Activated naive CD8-positive, alpha-beta T cell treated with anti-CD3 and anti-CD28 coated beads for 36 hours (primary cell): Measurements from ENCODE around the gene CCDC177. TPM values are rescaled to one million over a fixed set of nuclear protein-coding genes. Genes with fewer than 3 reads are reported as not detected.

Experiments
- DNase-seq: peaks from one replicate; pipeline ENCODE4 v3.0.0; 2021
- H3K27ac Mint-ChIP-seq: one replicate; pipeline ENCODE4 v1.8.0; 2022; ENCODE audit warnings: mild to moderate bottlenecking, moderate library complexity, mixed read lengths
- H3K27me3 Mint-ChIP-seq: one replicate; pipeline ENCODE4 v1.8.0; 2022; ENCODE audit warnings: mild to moderate bottlenecking, mixed read lengths
- H3K36me3 Mint-ChIP-seq: one replicate; pipeline ENCODE4 v1.8.0; 2021; ENCODE audit warnings: mild to moderate bottlenecking, mixed read lengths
- H3K4me1 Mint-ChIP-seq: one replicate; pipeline ENCODE4 v1.8.0; 2021; ENCODE audit warnings: mixed read lengths
- H3K4me3 Mint-ChIP-seq: one replicate; pipeline ENCODE4 v1.8.0; 2022; ENCODE audit warnings: mild to moderate bottlenecking, moderate library complexity, mixed read lengths
- H3K9me3 Mint-ChIP-seq: one replicate; pipeline ENCODE4 v1.8.0; 2022; ENCODE audit warnings: mixed read lengths
- total RNA-seq, 2 experiments: library from RNA; stranded (reverse); gene quantifications; one replicate each; pipeline ENCODE4 v1.2.3, GENCODE V29; 2021

CCDC177 gene
- total RNA-seq, 2 experiments from 2014 or later = not detected

DNA sequence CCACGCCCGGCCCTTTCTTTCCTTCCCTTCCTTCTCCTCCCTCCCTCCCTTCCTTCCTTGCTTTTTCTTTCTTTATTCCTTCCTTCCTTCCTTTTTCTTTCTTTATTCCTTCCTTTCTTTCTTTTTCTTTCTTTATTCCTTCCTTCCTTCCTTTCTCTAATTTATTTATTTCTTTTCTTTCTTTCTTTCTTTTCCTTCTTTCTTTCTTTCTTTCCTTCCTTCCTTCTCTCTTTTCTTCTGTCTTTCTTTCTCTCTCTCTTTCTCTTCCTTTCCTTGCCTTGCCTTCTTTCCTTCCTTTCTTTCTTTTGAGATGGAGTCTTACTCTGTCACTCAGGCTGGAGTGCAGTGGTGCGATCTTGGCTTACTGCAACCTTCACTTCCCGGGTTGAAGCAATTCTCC is 15.9 kb downstream of the CCDC177 start:
- H3K36me3 Mint-ChIP-seq = no peaks in the 10 kb centered on the region
- H3K9me3 Mint-ChIP-seq = no peaks in the 10 kb centered on the region
- no peak for DNase-seq
- H3K4me1 Mint-ChIP-seq = no peaks in the 10 kb centered on the region
- no peak overlapping the region for H3K4me3 Mint-ChIP-seq
- no peak overlapping the region for H3K27ac Mint-ChIP-seq
- H3K27me3 Mint-ChIP-seq = peaks cover 39% of the 10 kb centered on the region

DNA sequence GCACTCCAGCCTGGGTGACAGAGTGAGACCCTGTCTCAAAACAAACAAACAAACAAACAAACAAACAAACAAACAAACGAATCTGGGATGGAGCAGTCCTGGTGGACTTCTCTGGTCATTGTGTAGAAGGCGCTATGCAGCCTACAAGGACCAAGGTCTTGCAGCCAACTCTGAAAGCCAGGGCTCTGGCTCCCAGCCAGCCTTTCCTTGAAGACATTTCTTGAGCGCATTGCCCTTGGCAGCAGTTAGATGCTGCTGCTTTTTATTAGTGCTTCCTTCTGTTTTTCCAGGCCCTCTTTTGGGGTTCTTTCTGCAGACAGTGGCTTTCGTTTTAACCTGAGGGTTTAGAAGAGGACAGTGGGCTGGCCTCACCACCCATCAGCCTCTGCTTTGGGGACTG is 20.2 kb downstream of the CCDC177 start:
- Mint-ChIP-seq H3K27me3 (peaks cover 36% of the 10 kb centered on the region), H3K9me3 (no peaks in the 10 kb centered on the region), H3K36me3 (no peaks in the 10 kb centered on the region)

DNA sequence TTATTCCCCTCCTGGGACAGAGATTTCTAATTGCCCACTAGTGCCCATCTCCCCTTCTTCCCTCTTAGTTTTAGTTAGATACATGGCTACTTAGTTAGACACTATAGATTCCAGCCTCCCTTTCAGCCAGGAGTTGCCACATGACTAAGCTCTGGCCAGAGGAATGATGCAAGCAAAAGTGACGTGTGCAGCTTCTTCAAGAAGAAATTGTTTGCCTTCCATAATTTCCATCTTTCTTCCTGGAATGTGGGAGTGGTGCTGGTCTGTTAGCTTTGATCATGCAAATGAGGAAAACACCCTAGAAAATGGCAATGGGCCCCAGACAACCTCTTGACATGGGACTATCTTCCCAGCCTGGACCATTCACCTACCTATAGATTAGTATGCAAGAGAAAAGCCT is 21.4 kb downstream of the CCDC177 start:
- no peak for DNase-seq
- no peak overlapping the region for H3K27ac Mint-ChIP-seq
- H3K4me1 Mint-ChIP-seq = no peaks in the 10 kb centered on the region
- H3K9me3 Mint-ChIP-seq = no peaks in the 10 kb centered on the region
- no peaks in the 10 kb centered on the region for H3K36me3 Mint-ChIP-seq
- H3K27me3 Mint-ChIP-seq = peaks cover 33% of the 10 kb centered on the region
- H3K4me3 Mint-ChIP-seq = no peak overlapping the region

More for the DNA sequence above, 20.2 kb downstream of the CCDC177 start:
- no peak for DNase-seq
- Mint-ChIP-seq H3K4me1 (no peaks in the 10 kb centered on the region), H3K27ac (no peak overlapping the region), H3K4me3 (no peak overlapping the region)

DNA sequence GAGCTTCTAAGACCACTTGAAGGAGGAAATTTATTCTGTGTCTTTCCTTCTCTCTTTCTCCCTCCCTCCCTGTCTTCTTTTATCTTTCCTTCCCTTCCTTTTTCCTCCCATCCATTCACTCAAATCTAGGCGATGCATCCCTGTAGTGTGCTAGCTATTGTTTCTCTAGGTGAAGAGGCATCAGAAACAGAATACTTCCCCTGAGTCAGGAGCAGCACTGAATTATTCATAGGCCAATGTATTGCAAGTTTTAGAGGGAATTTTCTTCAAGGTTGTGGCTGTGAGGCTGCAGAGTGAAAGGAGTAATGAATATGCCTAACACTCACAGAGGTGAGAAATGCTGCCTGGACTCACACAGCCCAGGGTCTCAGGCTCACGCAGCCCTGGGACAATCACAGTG is 23.2 kb downstream of the CCDC177 start:
- H3K9me3 Mint-ChIP-seq = no peaks in the 10 kb centered on the region
- H3K4me3 Mint-ChIP-seq = no peak overlapping the region
- no peak overlapping the region for H3K27ac Mint-ChIP-seq
- no peak for DNase-seq
- peaks cover 48% of the 10 kb centered on the region for H3K27me3 Mint-ChIP-seq
- H3K4me1 Mint-ChIP-seq = no peaks in the 10 kb centered on the region
- no peaks in the 10 kb centered on the region for H3K36me3 Mint-ChIP-seq

DNA sequence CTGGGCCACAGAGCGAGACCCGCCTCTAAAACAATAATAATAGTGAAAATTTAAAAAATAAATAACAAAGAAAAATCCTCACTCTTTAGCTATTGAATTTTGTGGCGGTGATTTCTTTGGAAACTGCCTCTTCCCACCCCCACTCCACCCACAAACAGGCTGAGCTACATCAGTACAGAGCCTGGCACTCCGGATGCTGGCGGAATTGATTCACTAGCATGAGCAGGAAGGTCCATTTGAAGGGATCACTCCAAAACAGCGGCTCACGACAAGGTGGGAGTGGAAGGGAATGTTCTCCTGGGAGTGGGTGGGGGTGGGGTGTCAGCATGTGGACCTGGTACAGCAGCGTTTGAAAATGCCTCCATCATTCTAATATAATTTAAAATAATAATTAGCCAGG is 26.1 kb downstream of the CCDC177 start:
- H3K27me3 Mint-ChIP-seq = peaks cover 53% of the 10 kb centered on the region
- DNase-seq = no peak
- H3K9me3 Mint-ChIP-seq = no peaks in the 10 kb centered on the region
- no peak overlapping the region for H3K4me3 Mint-ChIP-seq
- peaks cover 7% of the 10 kb centered on the region for H3K4me1 Mint-ChIP-seq
- H3K27ac Mint-ChIP-seq = no peak overlapping the region
- H3K36me3 Mint-ChIP-seq = no peaks in the 10 kb centered on the region

DNA sequence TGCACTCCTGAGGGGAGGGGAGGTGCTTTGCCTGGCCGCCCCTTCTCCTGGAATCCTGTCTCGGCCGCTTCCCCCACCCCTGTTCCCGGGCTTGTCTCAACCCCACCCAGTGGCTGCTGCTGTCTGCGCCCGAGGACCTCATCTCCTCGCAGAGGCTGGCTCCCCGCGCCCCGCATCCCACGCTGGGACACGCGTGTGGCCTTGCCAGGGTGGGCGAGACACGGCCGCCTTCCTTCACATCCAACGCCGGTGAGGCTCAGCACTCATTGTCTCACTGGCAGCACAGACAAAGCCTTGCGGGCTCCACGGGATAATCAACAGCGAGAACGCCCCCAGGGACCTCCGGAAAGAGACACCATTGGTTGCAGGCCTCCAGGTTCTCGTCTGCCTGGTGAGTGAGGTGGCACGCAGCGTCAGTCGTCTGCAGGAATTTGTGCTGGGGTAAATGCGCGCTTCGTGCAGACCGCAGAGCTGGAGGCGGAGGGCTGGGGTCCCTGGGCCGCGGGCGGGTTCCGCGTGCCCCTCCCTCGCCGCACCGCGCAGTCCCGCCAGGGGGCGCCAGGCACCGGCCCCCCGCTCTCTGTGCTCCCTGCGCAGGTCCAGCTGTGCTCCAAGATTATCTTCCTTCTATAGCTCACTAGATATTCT is 26.8 kb downstream of the CCDC177 start:
- Mint-ChIP-seq H3K27ac (no peak overlapping the region), H3K4me1 (peaks cover 8% of the 10 kb centered on the region), H3K27me3 (peaks cover 46% of the 10 kb centered on the region), H3K9me3 (no peaks in the 10 kb centered on the region), H3K36me3 (no peaks in the 10 kb centered on the region), H3K4me3 (no peak overlapping the region)
- peak; percentile 37 for DNase-seq

DNA sequence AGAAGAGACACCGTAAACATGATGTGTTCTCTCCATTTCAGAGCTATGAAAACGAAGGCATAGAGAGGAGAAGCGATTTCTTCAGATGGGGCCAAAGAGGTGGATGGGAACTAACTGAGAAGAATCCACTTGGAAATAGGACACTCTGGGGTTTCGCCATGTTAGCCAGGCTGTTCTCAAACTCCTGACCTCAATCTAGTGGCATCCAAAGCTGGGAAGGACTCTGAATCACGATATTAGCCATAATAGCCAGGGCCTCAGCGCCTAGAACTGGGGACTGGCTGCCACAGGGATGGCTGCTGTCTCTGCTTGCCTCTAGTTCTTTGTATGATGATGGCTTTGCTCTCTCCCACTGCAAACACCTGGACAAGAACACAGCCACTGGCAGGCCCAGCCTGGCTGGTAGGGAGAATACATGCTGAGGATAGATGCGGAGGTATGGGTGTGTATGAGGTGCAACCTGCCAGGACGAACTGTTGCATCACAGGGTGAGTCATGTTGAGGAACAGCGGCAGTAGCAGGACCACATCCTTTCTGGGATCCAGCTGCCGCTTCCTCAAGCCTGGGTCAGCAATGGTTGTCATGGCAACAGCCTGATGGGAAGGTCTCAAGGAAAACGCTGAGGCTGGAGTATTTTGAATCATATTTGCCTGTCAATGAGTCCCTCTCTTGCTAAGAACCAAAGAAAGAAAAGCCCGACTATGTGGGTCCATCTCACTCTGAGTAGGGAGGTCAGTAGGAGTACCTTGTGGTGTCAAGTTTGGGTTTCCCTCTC is 31.1 kb downstream of the CCDC177 start:
- DNase-seq = peak; percentile 43
- Mint-ChIP-seq H3K9me3 (no peaks in the 10 kb centered on the region), H3K27ac (no peak overlapping the region), H3K4me1 (peaks cover 8% of the 10 kb centered on the region), H3K27me3 (peaks cover 34% of the 10 kb centered on the region), H3K36me3 (no peaks in the 10 kb centered on the region), H3K4me3 (no peak overlapping the region)

DNA sequence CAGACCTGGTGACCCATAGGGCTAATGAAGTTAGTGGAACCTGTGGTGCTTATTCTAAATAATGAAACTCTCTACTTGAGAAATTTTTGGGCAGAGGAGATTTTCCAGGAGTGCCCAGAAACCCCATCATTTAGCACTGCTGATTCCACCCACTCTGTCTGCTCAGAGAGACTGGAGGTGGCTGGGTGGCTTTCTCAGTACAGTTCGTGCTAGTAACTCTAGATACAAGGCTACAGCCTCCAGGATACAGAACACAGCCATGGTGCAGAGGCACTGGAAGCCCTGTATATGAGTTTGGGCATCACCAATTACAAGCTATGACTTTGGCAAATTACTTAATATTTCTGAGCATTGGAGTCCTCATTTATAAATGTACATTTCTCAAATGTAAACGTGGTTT is 32.4 kb downstream of the CCDC177 start:
- H3K9me3 Mint-ChIP-seq = no peaks in the 10 kb centered on the region
- no peaks in the 10 kb centered on the region for H3K36me3 Mint-ChIP-seq
- DNase-seq = no peak
- H3K27ac Mint-ChIP-seq = no peak overlapping the region
- H3K27me3 Mint-ChIP-seq = peaks cover 36% of the 10 kb centered on the region
- H3K4me1 Mint-ChIP-seq = peaks cover 8% of the 10 kb centered on the region
- H3K4me3 Mint-ChIP-seq = no peak overlapping the region

DNA sequence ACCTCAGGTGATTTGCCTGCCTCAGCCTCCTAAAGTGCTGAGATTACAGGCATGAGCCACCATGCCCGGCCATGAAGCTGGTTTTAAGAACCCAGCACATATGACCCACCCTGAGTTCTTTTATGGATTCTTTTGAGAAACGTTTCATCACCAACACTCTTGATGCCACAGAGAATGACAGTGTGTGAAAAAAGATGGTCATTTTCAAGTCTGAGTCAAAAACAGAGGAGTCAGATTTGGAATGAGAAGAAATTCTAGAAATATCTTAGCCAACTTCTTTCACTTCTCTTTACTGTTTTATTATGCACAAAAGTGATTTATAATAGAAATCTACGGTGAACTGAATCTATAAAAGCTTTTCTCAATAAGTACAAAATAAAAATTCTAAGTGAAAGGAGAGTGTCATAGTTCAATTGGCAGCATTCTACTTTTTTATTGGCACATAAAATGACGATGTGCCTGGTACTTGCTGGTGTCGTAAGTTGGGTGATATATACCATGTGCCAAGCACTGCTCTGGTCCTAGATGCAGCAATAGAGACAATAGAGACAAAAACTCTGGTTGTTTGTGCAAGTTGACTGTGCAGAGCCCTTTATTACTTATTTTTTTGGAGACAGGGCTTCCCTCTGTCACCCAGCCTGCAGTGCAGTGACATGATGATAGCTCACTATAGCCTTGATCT is 33.9 kb downstream of the CCDC177 start:
- no peak for DNase-seq
- no peak overlapping the region for H3K4me3 Mint-ChIP-seq
- no peaks in the 10 kb centered on the region for H3K9me3 Mint-ChIP-seq
- no peak overlapping the region for H3K27ac Mint-ChIP-seq
- H3K36me3 Mint-ChIP-seq = no peaks in the 10 kb centered on the region
- H3K4me1 Mint-ChIP-seq = peaks cover 8% of the 10 kb centered on the region
- H3K27me3 Mint-ChIP-seq = peaks cover 41% of the 10 kb centered on the region

DNA sequence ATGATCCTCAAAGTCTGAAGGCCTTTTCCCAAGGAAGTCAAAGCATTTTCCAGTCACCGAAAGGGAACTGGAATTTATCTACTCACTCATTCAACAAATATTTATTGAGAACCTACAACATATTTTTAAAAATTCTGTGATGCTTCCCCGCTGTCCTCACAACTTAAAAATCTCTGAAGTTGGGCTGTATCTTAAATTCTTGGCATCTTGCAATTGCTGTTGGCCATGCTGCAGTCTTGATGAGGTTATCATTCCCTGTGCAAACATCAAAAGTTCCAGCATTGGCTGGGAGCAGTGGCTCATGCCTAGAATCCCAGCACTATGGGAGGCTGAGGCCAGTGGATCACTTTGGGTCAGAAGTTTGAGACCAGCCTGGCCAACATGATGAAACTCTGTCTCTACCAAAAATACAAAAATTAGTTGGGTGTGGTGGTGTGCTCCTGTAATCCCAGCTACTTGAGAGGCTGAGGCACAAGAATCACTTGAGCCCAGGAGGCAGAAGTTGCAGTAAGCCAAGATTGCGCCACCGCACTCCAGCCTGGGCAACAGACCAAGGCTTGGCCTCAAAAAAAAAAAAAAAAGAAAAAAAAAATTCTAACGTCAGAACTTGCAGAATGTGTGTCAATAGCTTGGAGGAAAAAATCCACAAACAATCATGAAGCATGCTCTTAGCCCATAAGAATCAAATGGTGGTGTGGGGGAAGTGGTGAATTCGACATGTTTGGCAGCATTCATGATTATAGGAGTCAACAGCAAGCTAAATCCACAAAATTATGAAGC is 34.9 kb downstream of the CCDC177 start:
- DNase-seq = no peak
- Mint-ChIP-seq H3K36me3 (no peaks in the 10 kb centered on the region), H3K4me3 (no peak overlapping the region), H3K4me1 (peaks cover 8% of the 10 kb centered on the region), H3K27ac (no peak overlapping the region), H3K9me3 (no peaks in the 10 kb centered on the region), H3K27me3 (peaks cover 50% of the 10 kb centered on the region)

DNA sequence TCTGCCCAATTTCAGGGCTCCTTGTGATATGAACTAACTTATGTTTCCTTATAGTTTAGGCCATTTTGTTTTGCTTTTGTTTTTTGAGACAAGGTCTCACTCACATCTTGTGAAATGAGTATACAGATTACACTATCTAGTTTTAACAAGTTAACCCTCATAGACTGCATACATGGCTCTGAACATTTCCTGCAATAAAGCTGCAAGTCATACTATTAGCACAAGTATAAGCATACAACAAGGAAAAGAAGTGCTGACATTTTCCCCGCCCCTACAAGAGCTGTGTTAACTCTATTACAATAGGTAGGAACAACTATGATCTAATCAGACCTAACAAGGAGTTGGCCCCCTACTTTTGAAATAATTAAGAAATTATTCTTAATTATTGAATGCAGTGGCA is 35.9 kb downstream of the CCDC177 start:
- peaks cover 3% of the 10 kb centered on the region for H3K4me1 Mint-ChIP-seq
- no peak overlapping the region for H3K4me3 Mint-ChIP-seq
- no peak for DNase-seq
- H3K9me3 Mint-ChIP-seq = no peaks in the 10 kb centered on the region
- peaks cover 46% of the 10 kb centered on the region for H3K27me3 Mint-ChIP-seq
- no peaks in the 10 kb centered on the region for H3K36me3 Mint-ChIP-seq
- no peak overlapping the region for H3K27ac Mint-ChIP-seq

DNA sequence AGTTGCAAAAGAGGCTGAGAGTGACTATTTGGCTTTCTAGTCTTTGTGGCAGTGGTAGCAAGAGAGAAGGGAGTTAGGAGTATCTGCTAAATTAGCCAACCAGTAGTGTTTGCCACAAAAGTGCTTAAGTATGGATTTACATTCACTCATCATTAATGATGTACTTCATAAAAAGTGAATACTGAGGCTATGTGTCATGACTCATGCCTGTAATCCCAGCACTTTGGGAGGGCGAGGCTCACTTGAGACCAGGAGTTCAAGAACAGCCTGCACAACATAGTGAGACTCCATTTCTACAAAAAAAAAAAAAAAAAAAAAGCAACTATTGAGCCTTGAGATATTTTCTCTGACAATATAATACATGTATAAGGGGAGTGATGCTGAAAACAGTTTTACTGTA is 36.8 kb downstream of the CCDC177 start:
- Mint-ChIP-seq H3K27ac (no peak overlapping the region), H3K4me1 (no peaks in the 10 kb centered on the region), H3K27me3 (peaks cover 51% of the 10 kb centered on the region), H3K4me3 (no peak overlapping the region), H3K36me3 (no peaks in the 10 kb centered on the region), H3K9me3 (no peaks in the 10 kb centered on the region)
- DNase-seq = no peak

DNA sequence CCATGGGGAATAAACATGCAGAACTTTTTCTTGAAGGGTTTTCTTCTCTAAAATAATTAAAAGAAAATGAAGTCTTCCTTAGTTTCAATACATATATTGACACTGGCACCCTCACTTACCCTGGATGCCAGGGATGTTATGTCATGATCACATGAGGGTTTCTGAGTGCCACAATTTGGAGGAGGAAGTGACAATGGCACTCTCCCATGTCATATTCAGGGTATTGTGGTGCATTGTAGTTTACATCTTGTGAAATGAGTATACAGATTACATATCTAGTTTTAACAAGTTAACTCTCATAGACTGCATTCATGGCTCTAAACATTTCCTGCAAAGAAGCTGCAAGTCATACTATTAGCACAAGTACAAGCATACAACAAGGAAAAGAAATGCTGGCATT is 37.7 kb downstream of the CCDC177 start:
- no peak for DNase-seq
- H3K27ac Mint-ChIP-seq = no peak overlapping the region
- peaks cover 51% of the 10 kb centered on the region for H3K27me3 Mint-ChIP-seq
- no peak overlapping the region for H3K4me3 Mint-ChIP-seq
- no peaks in the 10 kb centered on the region for H3K4me1 Mint-ChIP-seq
- no peaks in the 10 kb centered on the region for H3K9me3 Mint-ChIP-seq
- H3K36me3 Mint-ChIP-seq = no peaks in the 10 kb centered on the region

DNA sequence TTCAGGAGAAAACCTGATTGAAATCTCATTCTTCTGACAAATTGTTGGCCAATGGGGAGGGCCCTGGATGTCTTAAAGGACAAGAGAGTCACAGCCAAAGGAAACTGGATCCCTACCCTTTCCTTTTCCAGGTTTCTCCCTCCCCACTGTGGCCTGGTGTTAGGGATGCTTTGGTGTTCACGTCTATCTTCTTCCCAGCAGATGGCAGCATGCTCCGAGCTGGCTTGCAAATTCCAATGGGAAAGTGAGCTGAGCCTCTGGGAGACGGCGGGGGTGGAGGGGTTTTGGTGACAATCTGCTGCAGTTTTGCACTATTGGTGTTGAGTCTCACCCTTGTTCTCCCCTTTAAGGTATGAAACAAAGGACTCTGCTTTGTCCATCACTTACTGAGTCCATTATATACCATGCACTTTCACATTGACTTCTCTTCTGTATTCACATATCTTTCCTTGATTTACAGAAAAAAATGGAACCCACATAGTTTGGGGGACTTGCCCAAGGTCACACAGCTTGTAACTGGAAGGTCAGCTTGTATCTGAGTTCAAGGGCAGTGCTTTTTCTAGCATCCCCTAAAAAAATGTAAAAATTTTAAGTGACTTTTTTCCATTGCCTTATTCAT is 39.3 kb downstream of the CCDC177 start:
- Mint-ChIP-seq H3K4me3 (no peak overlapping the region), H3K27me3 (peaks cover 53% of the 10 kb centered on the region), H3K27ac (no peak overlapping the region), H3K9me3 (no peaks in the 10 kb centered on the region), H3K36me3 (no peaks in the 10 kb centered on the region), H3K4me1 (no peaks in the 10 kb centered on the region)
- no peak for DNase-seq
